Panc1 (cell line): Measurements from ENCODE around the gene SLC22A23.

ENCODE experiments used
- CTCF ChIP-seq: fragments of 450-650 bp; IDR thresholded peaks from 2 replicates; pipeline ENCODE4 v1.5.1; 2017; ENCODE audit warnings: mild to moderate bottlenecking
- POLR2AphosphoS5 ChIP-seq: IDR thresholded peaks from 2 replicates; pipeline ENCODE4 v1.6.1; 2012; ENCODE audit warnings: mild to moderate bottlenecking, low read depth, low read length, moderate library complexity
- SIN3A ChIP-seq: IDR thresholded peaks from 2 replicates; pipeline ENCODE4 v1.6.1; 2012; ENCODE audit warnings: low read depth, mild to moderate bottlenecking, low read length, moderate library complexity, borderline replicate concordance; ENCODE audit not compliant: insufficient read depth
- TCF7L2 ChIP-seq: IDR thresholded peaks from 2 replicates; pipeline ENCODE4 v1.6.1; 2011; ENCODE audit warnings: mild to moderate bottlenecking, low read depth, low read length, inconsistent platforms
- TF ChIP-seq, protein P1 (sequence below), 2 experiments: IDR thresholded peaks; 2 replicates each; pipeline ENCODE4 v1.6.1; 2011 to 2012; ENCODE audit warnings: low read depth in 2 of 2, control low read depth in 1 of 2, low read length in 1 of 2, mild to moderate bottlenecking in 1 of 2, moderate library complexity in 1 of 2; ENCODE audit not compliant: insufficient read depth in 1 of 2

DNA sequence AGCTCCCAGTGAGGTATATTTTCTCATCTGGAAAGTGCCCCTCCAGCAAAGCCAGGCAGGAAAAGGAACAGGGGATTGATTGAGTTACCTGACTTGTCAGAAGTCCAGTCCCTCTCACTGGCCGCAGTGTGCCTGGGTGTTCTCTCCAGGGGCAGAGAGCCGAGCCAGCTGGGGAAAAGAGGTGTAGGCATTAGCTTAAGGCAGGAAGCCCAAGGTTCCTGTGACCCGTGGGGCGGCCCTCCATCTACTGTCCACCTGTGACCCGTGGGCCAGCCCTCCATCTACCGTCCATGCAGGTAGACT, 195.4 kb downstream of the SLC22A23 start:
- TF ChIP-seq CTCF: no peak
- TF ChIP-seq SIN3A: no peak
- TF ChIP-seq POLR2AphosphoS5: no peak
- no peak for TF ChIP-seq TCF7L2
- TF ChIP-seq, protein P1, sequence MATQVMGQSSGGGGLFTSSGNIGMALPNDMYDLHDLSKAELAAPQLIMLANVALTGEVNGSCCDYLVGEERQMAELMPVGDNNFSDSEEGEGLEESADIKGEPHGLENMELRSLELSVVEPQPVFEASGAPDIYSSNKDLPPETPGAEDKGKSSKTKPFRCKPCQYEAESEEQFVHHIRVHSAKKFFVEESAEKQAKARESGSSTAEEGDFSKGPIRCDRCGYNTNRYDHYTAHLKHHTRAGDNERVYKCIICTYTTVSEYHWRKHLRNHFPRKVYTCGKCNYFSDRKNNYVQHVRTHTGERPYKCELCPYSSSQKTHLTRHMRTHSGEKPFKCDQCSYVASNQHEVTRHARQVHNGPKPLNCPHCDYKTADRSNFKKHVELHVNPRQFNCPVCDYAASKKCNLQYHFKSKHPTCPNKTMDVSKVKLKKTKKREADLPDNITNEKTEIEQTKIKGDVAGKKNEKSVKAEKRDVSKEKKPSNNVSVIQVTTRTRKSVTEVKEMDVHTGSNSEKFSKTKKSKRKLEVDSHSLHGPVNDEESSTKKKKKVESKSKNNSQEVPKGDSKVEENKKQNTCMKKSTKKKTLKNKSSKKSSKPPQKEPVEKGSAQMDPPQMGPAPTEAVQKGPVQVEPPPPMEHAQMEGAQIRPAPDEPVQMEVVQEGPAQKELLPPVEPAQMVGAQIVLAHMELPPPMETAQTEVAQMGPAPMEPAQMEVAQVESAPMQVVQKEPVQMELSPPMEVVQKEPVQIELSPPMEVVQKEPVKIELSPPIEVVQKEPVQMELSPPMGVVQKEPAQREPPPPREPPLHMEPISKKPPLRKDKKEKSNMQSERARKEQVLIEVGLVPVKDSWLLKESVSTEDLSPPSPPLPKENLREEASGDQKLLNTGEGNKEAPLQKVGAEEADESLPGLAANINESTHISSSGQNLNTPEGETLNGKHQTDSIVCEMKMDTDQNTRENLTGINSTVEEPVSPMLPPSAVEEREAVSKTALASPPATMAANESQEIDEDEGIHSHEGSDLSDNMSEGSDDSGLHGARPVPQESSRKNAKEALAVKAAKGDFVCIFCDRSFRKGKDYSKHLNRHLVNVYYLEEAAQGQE (IDR thresholded peaks at IDR 0.05; ENCODE audit: insufficient read depth in 1 of 2, low read depth in 2 of 2, low read length in 1 of 2): no peak
